ENCODE measurements around the gene EMILIN2. TPM values are rescaled to one million over a fixed set of nuclear protein-coding genes. Genes with fewer than 3 reads are reported as not detected.
A peak's percentile ranks its signal among the peaks of the same experiment; 100 is the strongest.

Gene EMILIN2
- total and polyA plus RNA-seq, 2 donors (not counting 1 experiment from before 2014, with no cell fraction given) = 2.5 to 48.2 TPM

GRCh38 chr18:2908166-2908945 lies 61.5 kb downstream of the EMILIN2 start:
- Histone ChIP-seq H3K9ac (ENCODE audit: low read length) (no peak overlapping the region), H4K20me1 (ENCODE audit: control insufficient read depth, insufficient read depth, low read length, poor library complexity, severe bottlenecking) (no peaks in the 10 kb centered on the region), H3K27ac (ENCODE audit: low read length in 2 of 2) (no peak overlapping the region), H2AFZ (ENCODE audit: insufficient read depth, low read depth, low read length, poor library complexity, severe bottlenecking) (no peak overlapping the region), H3K9me3 (ENCODE audit: control extremely low read depth in 1 of 3, control insufficient read depth in 2 of 3, insufficient read depth in 1 of 3, low read length in 2 of 3) (peaks cover 0 to 4% (median 0%) of the 10 kb centered on the region in 3 donors), H3K27me3 (replicated peaks in 1 of 4; ENCODE audit: control extremely low read depth in 1 of 4, control insufficient read depth in 3 of 4, insufficient read depth in 4 of 4, low read length in 3 of 4) (peaks cover 0 to 5% (median 2%) of the 10 kb centered on the region in 4 experiments), H3K79me2 (ENCODE audit: control insufficient read depth, insufficient read depth, low read length) (no peaks in the 10 kb centered on the region), H3K4me1 (ENCODE audit: control insufficient read depth in 2 of 2, insufficient read depth in 2 of 2, low read length in 2 of 2) (peaks cover 4 to 17% of the 10 kb centered on the region in 2 donors), H3K4me2 (replicated peaks; ENCODE audit: low read depth, low read length, poor library complexity, severe bottlenecking) (no peak overlapping the region), H3K36me3 (replicated peaks in 1 of 2; ENCODE audit: control extremely low read depth in 1 of 2, control insufficient read depth in 1 of 2, extremely low read depth in 1 of 2, insufficient read depth in 2 of 2, low read length in 1 of 2) (peaks cover 0 to 6% of the 10 kb centered on the region in 2 experiments), H3K4me3 (ENCODE audit: control extremely low read depth in 1 of 5, extremely low read depth in 1 of 5, insufficient read depth in 1 of 5, low read depth in 2 of 5, low read length in 4 of 5) (no peak overlapping the region)
- TF ChIP-seq EZH2 (IDR thresholded peaks at IDR 0.05; ENCODE audit: borderline replicate concordance, insufficient read depth, low read depth, low read length, poor library complexity, severe bottlenecking) = no peak
- TF ChIP-seq, protein P1, sequence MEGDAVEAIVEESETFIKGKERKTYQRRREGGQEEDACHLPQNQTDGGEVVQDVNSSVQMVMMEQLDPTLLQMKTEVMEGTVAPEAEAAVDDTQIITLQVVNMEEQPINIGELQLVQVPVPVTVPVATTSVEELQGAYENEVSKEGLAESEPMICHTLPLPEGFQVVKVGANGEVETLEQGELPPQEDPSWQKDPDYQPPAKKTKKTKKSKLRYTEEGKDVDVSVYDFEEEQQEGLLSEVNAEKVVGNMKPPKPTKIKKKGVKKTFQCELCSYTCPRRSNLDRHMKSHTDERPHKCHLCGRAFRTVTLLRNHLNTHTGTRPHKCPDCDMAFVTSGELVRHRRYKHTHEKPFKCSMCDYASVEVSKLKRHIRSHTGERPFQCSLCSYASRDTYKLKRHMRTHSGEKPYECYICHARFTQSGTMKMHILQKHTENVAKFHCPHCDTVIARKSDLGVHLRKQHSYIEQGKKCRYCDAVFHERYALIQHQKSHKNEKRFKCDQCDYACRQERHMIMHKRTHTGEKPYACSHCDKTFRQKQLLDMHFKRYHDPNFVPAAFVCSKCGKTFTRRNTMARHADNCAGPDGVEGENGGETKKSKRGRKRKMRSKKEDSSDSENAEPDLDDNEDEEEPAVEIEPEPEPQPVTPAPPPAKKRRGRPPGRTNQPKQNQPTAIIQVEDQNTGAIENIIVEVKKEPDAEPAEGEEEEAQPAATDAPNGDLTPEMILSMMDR (IDR thresholded peaks at IDR 0.05) = no peak
- ChIA-PET POLR2A (interaction anchor here (0.6 to 0.7 kb wide), 3 partner anchors 52 to 272 kb away, joined by 3 to 13 read pairs (median 4); no protein-coding TSS in a partner anchor), CTCF (interaction anchor here (2.4 kb wide), 1 partner anchor 10 kb away, joined by 11 read pairs; no protein-coding TSS in a partner anchor)
- no peak for DNase-seq
- peak overlapping the region; percentile 55 for H3K4me3 Mint-ChIP-seq
- peaks cover 19% of the 10 kb centered on the region for H3K4me1 Mint-ChIP-seq
- no peaks in the 10 kb centered on the region for H3K27me3 Mint-ChIP-seq
- ATAC-seq (ENCODE audit: low read depth) = no peak
- H3K9me3 Mint-ChIP-seq (ENCODE audit: insufficient read depth) = no peaks in the 10 kb centered on the region
- intact Hi-C loops (cut with micrococcal nuclease) = loop anchor here (5.0 to 10.0 kb wide), 2 partner anchors 61 to 104 kb away; partner anchors contain the start of gene EMILIN2
- peak overlapping the region; percentile 37 for H3K27ac Mint-ChIP-seq
- WGBS (ENCODE audit: insufficient coverage) = 97% methylated on average over 9 of the region's 9 CpGs

GRCh38 chr18:2908946-2909335 lies 62.1 kb downstream of the EMILIN2 start:
- Histone ChIP-seq H3K9ac (ENCODE audit: low read length) (no peak overlapping the region), H3K27me3 (replicated peaks in 1 of 4; ENCODE audit: control extremely low read depth in 1 of 4, control insufficient read depth in 3 of 4, insufficient read depth in 4 of 4, low read length in 3 of 4) (peaks cover 0 to 5% (median 2%) of the 10 kb centered on the region in 4 experiments), H2AFZ (ENCODE audit: insufficient read depth, low read depth, low read length, poor library complexity, severe bottlenecking) (no peak overlapping the region), H3K4me3 (ENCODE audit: control extremely low read depth in 1 of 5, extremely low read depth in 1 of 5, insufficient read depth in 1 of 5, low read depth in 2 of 5, low read length in 4 of 5) (no peak overlapping the region), H3K9me3 (ENCODE audit: control extremely low read depth in 1 of 3, control insufficient read depth in 2 of 3, insufficient read depth in 1 of 3, low read length in 2 of 3) (peaks cover 0 to 4% (median 0%) of the 10 kb centered on the region in 3 donors), H3K27ac (ENCODE audit: low read length in 2 of 2) (no peak overlapping the region), H3K36me3 (replicated peaks in 1 of 2; ENCODE audit: control extremely low read depth in 1 of 2, control insufficient read depth in 1 of 2, extremely low read depth in 1 of 2, insufficient read depth in 2 of 2, low read length in 1 of 2) (peaks cover 0 to 7% of the 10 kb centered on the region in 2 experiments), H3K79me2 (ENCODE audit: control insufficient read depth, insufficient read depth, low read length) (no peaks in the 10 kb centered on the region), H3K4me2 (replicated peaks; ENCODE audit: low read depth, low read length, poor library complexity, severe bottlenecking) (no peak overlapping the region), H4K20me1 (ENCODE audit: control insufficient read depth, insufficient read depth, low read length, poor library complexity, severe bottlenecking) (no peaks in the 10 kb centered on the region), H3K4me1 (ENCODE audit: control insufficient read depth in 2 of 2, insufficient read depth in 2 of 2, low read length in 2 of 2) (peaks cover 4 to 17% of the 10 kb centered on the region in 2 donors)
- WGBS (ENCODE audit: insufficient coverage) = 90% methylated on average over 1 of the region's 2 CpGs
- H3K9me3 Mint-ChIP-seq (ENCODE audit: insufficient read depth) = no peaks in the 10 kb centered on the region
- intact Hi-C loops (cut with micrococcal nuclease) = loop anchor here (5.0 to 10.0 kb wide), 2 partner anchors 62 to 104 kb away; partner anchors contain the start of gene EMILIN2
- DNase-seq (no peak), ATAC-seq (ENCODE audit: low read depth) (no peak)
- CTCF ChIA-PET = interaction anchor here (2.4 kb wide), 1 partner anchor 9 kb away, joined by 11 read pairs; no protein-coding TSS in a partner anchor
- peak overlapping the region; percentile 1 for H3K27ac Mint-ChIP-seq
- POLR2A ChIA-PET = interaction anchor here (0.6 to 0.7 kb wide), 2 partner anchors 229 to 272 kb away, joined by 4 to 13 read pairs; no protein-coding TSS in a partner anchor
- peaks cover 23% of the 10 kb centered on the region for H3K4me1 Mint-ChIP-seq
- TF ChIP-seq, protein P1 (IDR thresholded peaks at IDR 0.05) = no peak
- TF ChIP-seq EZH2 (IDR thresholded peaks at IDR 0.05; ENCODE audit: borderline replicate concordance, insufficient read depth, low read depth, low read length, poor library complexity, severe bottlenecking) = no peak
- H3K4me3 Mint-ChIP-seq = no peak overlapping the region
- H3K27me3 Mint-ChIP-seq = no peaks in the 10 kb centered on the region
